Neural progenitor cell (in vitro differentiated cells): ENCODE data around the gene TLR4.

Experiments used
- CTCF ChIP-seq: fragments of 200-600 bp; sonication (generic); IDR thresholded peaks from 2 replicates; pipeline ENCODE4 v1.5.1; 2017; ENCODE audit warnings: antibody characterized with exemption, mild to moderate bottlenecking
- EZH2 ChIP-seq: fragments of 200-600 bp; sonication (generic); IDR thresholded peaks from 2 replicates; pipeline ENCODE4 v1.6.1; 2017; ENCODE audit warnings: antibody characterized with exemption, mild to moderate bottlenecking, moderate library complexity

- TF ChIP-seq CTCF (no peak), EZH2 (no peak)
These were observed 64.7 kb downstream of the TLR4 start for GRCh38 chr9:117768750-117769395.
